Measurements from ENCODE around the gene NACC2.

DNA sequence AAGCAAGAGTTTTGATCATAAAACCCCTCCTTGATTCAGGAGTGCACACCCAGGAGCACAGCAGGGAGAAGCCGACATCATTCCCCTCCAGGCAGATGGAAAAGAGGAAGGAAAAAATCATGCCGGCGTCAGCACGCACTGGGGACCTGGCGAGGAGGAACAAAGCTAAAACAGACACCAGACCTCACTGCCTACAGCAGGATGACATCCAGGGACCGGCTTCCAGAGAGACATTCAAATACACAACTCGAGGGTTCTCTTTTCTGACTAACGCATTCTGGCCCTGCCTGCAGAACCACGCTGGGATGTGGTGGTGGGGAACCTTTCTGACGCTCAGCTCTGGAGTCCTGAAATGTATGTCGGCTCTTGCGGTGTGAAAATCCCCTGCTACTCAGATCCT lies 136.6 kb downstream of the NACC2 start:
- TF ChIP-seq, protein P1, sequence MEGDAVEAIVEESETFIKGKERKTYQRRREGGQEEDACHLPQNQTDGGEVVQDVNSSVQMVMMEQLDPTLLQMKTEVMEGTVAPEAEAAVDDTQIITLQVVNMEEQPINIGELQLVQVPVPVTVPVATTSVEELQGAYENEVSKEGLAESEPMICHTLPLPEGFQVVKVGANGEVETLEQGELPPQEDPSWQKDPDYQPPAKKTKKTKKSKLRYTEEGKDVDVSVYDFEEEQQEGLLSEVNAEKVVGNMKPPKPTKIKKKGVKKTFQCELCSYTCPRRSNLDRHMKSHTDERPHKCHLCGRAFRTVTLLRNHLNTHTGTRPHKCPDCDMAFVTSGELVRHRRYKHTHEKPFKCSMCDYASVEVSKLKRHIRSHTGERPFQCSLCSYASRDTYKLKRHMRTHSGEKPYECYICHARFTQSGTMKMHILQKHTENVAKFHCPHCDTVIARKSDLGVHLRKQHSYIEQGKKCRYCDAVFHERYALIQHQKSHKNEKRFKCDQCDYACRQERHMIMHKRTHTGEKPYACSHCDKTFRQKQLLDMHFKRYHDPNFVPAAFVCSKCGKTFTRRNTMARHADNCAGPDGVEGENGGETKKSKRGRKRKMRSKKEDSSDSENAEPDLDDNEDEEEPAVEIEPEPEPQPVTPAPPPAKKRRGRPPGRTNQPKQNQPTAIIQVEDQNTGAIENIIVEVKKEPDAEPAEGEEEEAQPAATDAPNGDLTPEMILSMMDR (IDR thresholded peaks at IDR 0.05; ENCODE audit: low read depth, low read length), result no peak
- no peak for TF ChIP-seq EZH2phosphoT487 (IDR thresholded peaks at IDR 0.05; ENCODE audit: low read depth)

Data from OCI-LY3 (cell line).